GM12874 (cell line): ENCODE measurements around the gene LYPLA2.

Source experiments
- CTCF ChIP-seq: IDR thresholded peaks from 2 replicates; pipeline ENCODE4 v1.5.1; 2011; ENCODE audit warnings: low read depth, mild to moderate bottlenecking, control low read depth, low read length, moderate library complexity; ENCODE audit not compliant: insufficient read depth

The LYPLA2 gene

DNA sequence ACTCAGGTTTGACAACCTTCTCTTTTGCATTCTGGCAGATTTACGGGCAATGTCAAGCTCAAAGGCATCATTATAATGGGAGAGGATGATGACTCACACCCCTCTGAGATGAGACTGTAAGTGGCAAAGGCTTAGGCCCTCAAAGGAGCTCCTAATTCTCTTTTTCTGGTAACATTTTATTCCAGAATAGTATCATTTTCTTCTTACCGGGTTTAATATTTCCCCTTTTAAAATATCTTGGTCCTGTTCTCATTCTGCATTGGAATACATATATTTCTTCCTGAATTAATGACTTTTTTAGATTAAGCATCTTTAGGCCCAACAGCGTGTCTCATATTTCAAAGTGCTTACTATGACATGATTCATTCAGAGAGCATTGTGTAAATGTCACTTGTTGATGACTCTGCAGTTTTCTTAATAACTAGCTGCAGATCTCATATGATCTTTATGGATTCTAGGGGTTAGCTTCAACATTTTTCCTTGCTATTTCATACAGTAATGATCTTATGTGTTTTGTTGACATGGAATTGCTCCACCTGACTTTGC is 11.0 kb upstream of the LYPLA2 start:
- no peak for TF ChIP-seq CTCF

- no peak for TF ChIP-seq CTCF
Measured at GRCh38 chr1:23784846-23785245, 6.1 kb upstream of the LYPLA2 start.

- TF ChIP-seq CTCF = no peak
Measured at GRCh38 chr1:23787701-23788100, 3.2 kb upstream of the LYPLA2 start.

- no peak for TF ChIP-seq CTCF
Measured at GRCh38 chr1:23788695-23789094, 2.2 kb upstream of the LYPLA2 start.

DNA sequence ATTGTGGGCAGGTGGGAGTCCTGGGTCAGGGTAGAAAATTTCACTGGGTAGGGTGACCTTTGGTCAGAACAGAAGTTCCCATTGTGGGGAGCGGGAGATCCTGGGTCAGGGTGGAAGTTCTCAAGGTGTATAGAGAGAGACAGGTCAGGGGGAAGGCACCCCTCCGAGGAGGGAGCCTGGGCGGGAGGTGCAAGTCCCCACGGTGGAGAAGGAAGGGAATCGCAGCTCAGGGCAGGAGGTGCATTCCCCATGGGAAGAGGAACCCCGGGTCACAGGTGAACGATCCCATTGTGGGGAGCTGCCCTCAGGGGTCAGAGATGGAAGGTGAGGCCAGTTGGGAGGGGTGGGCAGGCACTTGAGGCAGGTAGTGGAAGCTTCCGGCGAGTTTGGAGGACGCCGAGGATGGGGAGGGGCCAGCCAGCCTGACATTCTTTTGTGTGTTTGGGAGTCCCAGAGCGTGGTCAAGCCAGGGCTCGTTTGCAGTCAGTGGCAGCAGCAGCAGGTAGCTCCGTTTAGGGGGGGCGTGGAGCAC is 637 bp downstream of the LYPLA2 start:
- TF ChIP-seq CTCF = no peak

DNA sequence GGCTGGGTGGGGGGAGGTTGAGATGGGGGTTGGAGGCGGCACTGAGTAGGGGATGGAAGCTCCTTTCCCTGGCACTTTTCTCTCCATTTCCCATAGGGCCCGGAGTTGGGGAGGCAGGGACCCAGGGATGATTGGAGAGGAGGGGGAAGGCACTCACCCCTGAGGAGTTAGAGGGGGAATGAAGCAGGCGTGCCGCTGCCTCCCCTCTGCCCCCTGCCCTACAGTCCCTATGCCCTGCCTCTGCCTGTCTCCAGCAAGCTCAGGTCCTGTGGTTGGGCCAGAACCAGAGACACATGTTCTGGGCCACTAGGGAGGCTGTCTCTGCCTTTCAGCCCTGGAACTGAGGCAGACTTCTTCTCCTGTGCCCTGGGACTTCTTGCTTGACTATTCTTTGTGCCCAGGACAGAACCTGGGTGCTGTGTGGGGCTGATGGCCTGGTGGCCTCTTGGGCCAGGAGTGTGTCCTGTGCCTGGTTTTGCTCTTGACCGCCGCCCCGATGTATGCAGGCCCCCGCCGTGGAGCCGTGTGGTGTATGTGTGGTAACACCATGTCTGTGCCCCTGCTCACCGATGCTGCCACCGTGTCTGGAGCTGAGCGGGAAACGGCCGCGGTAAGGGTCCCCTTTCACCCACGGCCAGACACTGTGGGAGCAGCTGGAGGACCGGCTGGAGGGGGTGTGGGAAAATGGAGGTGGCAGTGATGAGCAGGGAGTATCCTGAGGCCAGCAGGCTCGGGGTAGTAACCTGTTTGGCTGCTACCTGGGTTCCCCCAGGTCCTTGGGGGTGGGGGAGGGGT is 1.4 kb downstream of the LYPLA2 start:
- no peak for TF ChIP-seq CTCF

- no peak for TF ChIP-seq CTCF
Measured at GRCh38 chr1:23793018-23793781, 2.3 kb downstream of the LYPLA2 start.
